ENCODE data around the gene TRIM29. TPM values are rescaled to one million over a fixed set of nuclear protein-coding genes. Genes with fewer than 3 reads are reported as not detected.

Gene TRIM29
- total and polyA plus RNA-seq, 2 donors from 2014 or later: 0.65 to 32.9 TPM

GRCh38 chr11:120061761-120062560 is 76.0 kb downstream of the TRIM29 start:
- no peak overlapping the region for H3K4me3 ChIP-seq (ENCODE audit: low read length in 3 of 3)
- no peak overlapping the region for H3K9ac ChIP-seq (ENCODE audit: low read length in 3 of 3)
- H3K27me3 ChIP-seq (ENCODE audit: control insufficient read depth, insufficient read depth, low read length): no peaks in the 10 kb centered on the region
- no peak overlapping the region for H3K27ac ChIP-seq (ENCODE audit: low read depth in 2 of 2, low read length in 2 of 2)
- DNase-seq: peak in 4 of 5 donors; percentile 83 to 93 (median 88)
- TF ChIP-seq CTCF (IDR thresholded peaks at IDR 0.05; ENCODE audit: borderline replicate concordance, extremely low read depth, insufficient read depth): no peak
- H3K36me3 ChIP-seq (ENCODE audit: control insufficient read depth in 2 of 3, insufficient read depth in 3 of 3, low read length in 3 of 3): no peaks in the 10 kb centered on the region
- H3K4me1 ChIP-seq (ENCODE audit: control insufficient read depth in 2 of 3, insufficient read depth in 2 of 3, low read depth in 1 of 3, low read length in 3 of 3): no peaks in the 10 kb centered on the region
- FAIRE-seq: no peak
- intact Hi-C loops (cut with DNase I): no loop called here
- H3K9me3 ChIP-seq (ENCODE audit: control insufficient read depth in 2 of 3, insufficient read depth in 1 of 3, low read length in 3 of 3): no peaks in the 10 kb centered on the region

Other genes starting within 250 kb of the TRIM29 start
- gene OAF, start 72.9 kb upstream of the TRIM29 start, total RNA-seq: 48.2 TPM
- gene OAF, start 72.9 kb upstream of the TRIM29 start, polyA plus RNA-seq (ENCODE audit: insufficient read depth, low read depth, low replicate concordance): 78.1 TPM
- gene POU2F3, start 102.0 kb upstream of the TRIM29 start, total RNA-seq: 0.85 TPM
- 1.2 TPM for gene POU2F3, start 102.0 kb upstream of the TRIM29 start, polyA plus RNA-seq (ENCODE audit: insufficient read depth, low read depth, low replicate concordance)
- gene TLCD5, start 187.2 kb upstream of the TRIM29 start, total RNA-seq: 6.0 TPM
- gene TLCD5, start 187.2 kb upstream of the TRIM29 start, polyA plus RNA-seq (ENCODE audit: insufficient read depth, low read depth, low replicate concordance): 4.9 TPM
- gene ARHGEF12, start 198.3 kb upstream of the TRIM29 start, total RNA-seq: 161 TPM
- gene ARHGEF12, start 198.3 kb upstream of the TRIM29 start, polyA plus RNA-seq (ENCODE audit: insufficient read depth, low read depth, low replicate concordance): 21.1 TPM

All from kidney (tissue), 14 donors.